Smooth muscle cell (in vitro differentiated cells): ENCODE results near the gene BACH1. TPM values are rescaled to one million over a fixed set of nuclear protein-coding genes. Genes with fewer than 3 reads are reported as not detected.

Source experiments
- DNase-seq: peaks from one replicate; lab custom pipeline; 2025; ENCODE audit not compliant: unreplicated experiment; lab: John Stamatoyannopoulos, UW
- H2AFZ ChIP-seq: fragments of 200-600 bp; sonication (generic); 2 replicates; pipeline ENCODE4 v1.6.0; 2016; ENCODE audit warnings: antibody characterized with exemption, low read depth, mild to moderate bottlenecking
- H3F3A ChIP-seq: fragments of 200-600 bp; sonication (generic); 2 replicates; pipeline ENCODE4 v1.6.0; 2017; ENCODE audit warnings: antibody characterized with exemption, low read depth
- H3K27ac ChIP-seq: fragments of 200-600 bp; sonication (generic); 2 replicates; pipeline ENCODE4 v1.5.1; 2016; ENCODE audit warnings: low read depth, mild to moderate bottlenecking
- H3K27me3 ChIP-seq: fragments of 200-600 bp; sonication (generic); 2 replicates; pipeline ENCODE4 v1.6.1; 2016; ENCODE audit warnings: low read depth, mild to moderate bottlenecking
- H3K36me3 ChIP-seq: fragments of 200-600 bp; sonication (generic); 2 replicates; pipeline ENCODE4 v1.5.1; 2016; ENCODE audit warnings: low read depth
- H3K4me1 ChIP-seq: fragments of 200-600 bp; sonication (generic); 2 replicates; pipeline ENCODE4 v1.5.1; 2016; ENCODE audit warnings: low read depth
- H3K4me2 ChIP-seq: fragments of 200-600 bp; sonication (generic); 2 replicates; pipeline ENCODE4 v1.6.0; 2016; ENCODE audit warnings: mild to moderate bottlenecking
- H3K4me3 ChIP-seq: fragments of 200-600 bp; sonication (generic); 2 replicates; pipeline ENCODE4 v1.5.1; 2016; ENCODE audit warnings: mild to moderate bottlenecking
- H3K79me2 ChIP-seq: fragments of 200-600 bp; sonication (generic); 2 replicates; pipeline ENCODE4 v1.6.0; 2016; ENCODE audit warnings: low read depth, mild to moderate bottlenecking
- H3K9ac ChIP-seq: fragments of 200-600 bp; sonication (generic); 2 replicates; pipeline ENCODE4 v1.6.0; 2016; ENCODE audit warnings: low read depth
- H3K9me3 ChIP-seq: fragments of 200-600 bp; sonication (generic); replicated peaks from 2 replicates; pipeline ENCODE4 v1.5.1; 2016; ENCODE audit warnings: low read depth
- H4K20me1 ChIP-seq: fragments of 200-600 bp; sonication (generic); 2 replicates; pipeline ENCODE4 v1.6.0; 2016; ENCODE audit warnings: low read depth
- WGBS: methylation state at CpG from one replicate; pipeline ENCODE4 v1.1.7; 2016; ENCODE audit warnings: low lambda C conversion rate; 5-methylcytosine and 5-hydroxymethylcytosine counted together
- polyA plus RNA-seq: library from polyadenylated mRNA; unstranded; fragments of >200 nt; fragmentation: Nextera tagmentation; extraction: Ambion mirVana; gene quantifications from 2 replicates; pipeline ENCODE4 v1.2.1, GENCODE V29; 2016
- total RNA-seq: library from RNA; depleted of rRNA; stranded (reverse); fragments of >200 nt; gene quantifications from 2 replicates; pipeline ENCODE4 v1.2.3, GENCODE V29; 2014
- TF ChIP-seq, protein P1 (sequence below): fragments of 200-600 bp; sonication (generic); IDR thresholded peaks from 2 replicates; pipeline ENCODE4 v1.5.1; 2017; ENCODE audit warnings: borderline replicate concordance, mild to moderate bottlenecking, antibody characterized with exemption; ENCODE audit not compliant: insufficient read depth, poor library complexity, severe bottlenecking

Gene BACH1
- total and polyA plus RNA-seq, 2 experiments from 2014 or later, result 29.5 to 103 TPM

DNA sequence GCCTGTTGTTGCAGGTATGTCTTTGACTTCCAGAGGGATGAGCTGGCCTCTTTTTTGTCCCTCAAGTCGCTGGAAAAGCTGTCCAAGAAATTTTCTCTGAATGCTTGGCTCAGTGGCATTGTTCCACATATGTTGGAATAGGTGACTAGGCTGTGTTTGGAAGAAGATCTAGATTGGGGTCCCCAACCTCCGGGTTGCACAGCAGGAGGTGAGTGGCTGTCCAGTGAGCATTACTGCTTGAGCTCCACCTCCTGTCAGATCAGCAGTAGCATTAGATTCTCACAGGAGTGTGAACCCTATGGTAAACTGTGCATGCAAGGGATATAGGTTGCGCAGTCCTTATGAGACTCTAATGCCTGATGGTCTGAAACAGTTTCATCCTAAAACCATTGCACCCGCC lies 18.1 kb downstream of the BACH1 start:
- Histone ChIP-seq H3K4me1 (peaks cover 3% of the 10 kb centered on the region), H3K9me3 (no peaks in the 10 kb centered on the region), H3K27ac (no peak overlapping the region), H3F3A (peaks cover 3% of the 10 kb centered on the region), H3K36me3 (no peaks in the 10 kb centered on the region), H3K4me2 (no peak overlapping the region), H3K27me3 (no peaks in the 10 kb centered on the region), H3K79me2 (peaks cover 100% of the 10 kb centered on the region), H2AFZ (no peak overlapping the region), H3K9ac (no peak overlapping the region), H4K20me1 (peaks cover 100% of the 10 kb centered on the region), H3K4me3 (no peak overlapping the region)
- TF ChIP-seq, protein P1, sequence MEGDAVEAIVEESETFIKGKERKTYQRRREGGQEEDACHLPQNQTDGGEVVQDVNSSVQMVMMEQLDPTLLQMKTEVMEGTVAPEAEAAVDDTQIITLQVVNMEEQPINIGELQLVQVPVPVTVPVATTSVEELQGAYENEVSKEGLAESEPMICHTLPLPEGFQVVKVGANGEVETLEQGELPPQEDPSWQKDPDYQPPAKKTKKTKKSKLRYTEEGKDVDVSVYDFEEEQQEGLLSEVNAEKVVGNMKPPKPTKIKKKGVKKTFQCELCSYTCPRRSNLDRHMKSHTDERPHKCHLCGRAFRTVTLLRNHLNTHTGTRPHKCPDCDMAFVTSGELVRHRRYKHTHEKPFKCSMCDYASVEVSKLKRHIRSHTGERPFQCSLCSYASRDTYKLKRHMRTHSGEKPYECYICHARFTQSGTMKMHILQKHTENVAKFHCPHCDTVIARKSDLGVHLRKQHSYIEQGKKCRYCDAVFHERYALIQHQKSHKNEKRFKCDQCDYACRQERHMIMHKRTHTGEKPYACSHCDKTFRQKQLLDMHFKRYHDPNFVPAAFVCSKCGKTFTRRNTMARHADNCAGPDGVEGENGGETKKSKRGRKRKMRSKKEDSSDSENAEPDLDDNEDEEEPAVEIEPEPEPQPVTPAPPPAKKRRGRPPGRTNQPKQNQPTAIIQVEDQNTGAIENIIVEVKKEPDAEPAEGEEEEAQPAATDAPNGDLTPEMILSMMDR, result no peak
- WGBS, result 97% methylated on average over 4 of the region's 4 CpGs
- no peak for DNase-seq

DNA sequence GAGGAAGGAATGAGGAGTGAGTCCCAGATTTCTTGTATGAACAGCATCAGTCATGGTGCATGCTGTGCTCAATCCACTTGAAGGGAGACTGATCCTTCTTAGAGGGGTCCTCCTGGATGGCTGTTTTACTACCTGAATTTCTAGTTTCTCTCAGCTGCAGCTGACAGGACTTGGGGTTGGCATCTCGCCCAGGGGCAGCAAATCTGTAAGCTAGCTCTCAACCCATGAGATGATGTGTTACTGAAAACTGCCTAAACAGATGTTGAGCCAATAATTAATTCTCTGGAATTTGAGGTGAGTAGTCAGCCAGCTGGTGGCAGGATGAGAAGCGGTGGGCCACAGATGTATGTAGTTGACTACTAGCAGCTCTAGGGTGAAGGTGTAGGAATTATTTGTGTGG lies 19.6 kb downstream of the BACH1 start:
- no peak for DNase-seq
- Histone ChIP-seq H3K36me3 (no peaks in the 10 kb centered on the region), H3K4me1 (peaks cover 3% of the 10 kb centered on the region), H3K4me3 (no peak overlapping the region), H3K79me2 (peaks cover 99% of the 10 kb centered on the region), H3K27me3 (no peaks in the 10 kb centered on the region), H3F3A (peaks cover 3% of the 10 kb centered on the region), H2AFZ (no peak overlapping the region), H3K9me3 (no peaks in the 10 kb centered on the region), H4K20me1 (peaks cover 100% of the 10 kb centered on the region), H3K9ac (no peak overlapping the region), H3K4me2 (no peak overlapping the region), H3K27ac (no peak overlapping the region)
- TF ChIP-seq, protein P1, result no peak
- 100% methylated on average over 2 of the region's 2 CpGs for WGBS

DNA sequence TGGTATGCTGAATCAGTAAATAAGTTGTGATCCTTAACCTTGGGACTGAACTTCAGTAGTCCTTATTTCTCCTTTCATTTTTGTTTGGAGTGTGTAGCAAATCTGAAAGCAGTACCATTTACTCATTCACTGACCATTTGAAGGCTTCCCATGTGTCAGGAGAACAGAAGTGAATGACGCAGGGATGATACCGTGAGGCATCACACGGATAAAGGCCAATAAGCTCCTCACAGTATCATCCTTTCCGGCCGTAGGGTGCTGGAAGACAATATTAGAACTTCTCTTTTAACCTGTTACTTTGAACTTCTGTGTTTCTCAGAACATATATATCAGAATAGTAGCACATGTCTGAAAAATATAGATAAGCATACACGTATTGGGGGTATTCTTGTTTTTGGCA lies 21.3 kb downstream of the BACH1 start:
- H3K4me3 ChIP-seq, result no peak overlapping the region
- TF ChIP-seq, protein P1, result no peak
- no peak overlapping the region for H3K9ac ChIP-seq
- no peaks in the 10 kb centered on the region for H3K27me3 ChIP-seq
- H4K20me1 ChIP-seq, result peaks cover 100% of the 10 kb centered on the region
- no peaks in the 10 kb centered on the region for H3K4me1 ChIP-seq
- no peak overlapping the region for H3K27ac ChIP-seq
- H3K36me3 ChIP-seq, result no peaks in the 10 kb centered on the region
- peaks cover 3% of the 10 kb centered on the region for H3F3A ChIP-seq
- H3K9me3 ChIP-seq, result no peaks in the 10 kb centered on the region
- DNase-seq, result no peak
- peaks cover 98% of the 10 kb centered on the region for H3K79me2 ChIP-seq
- no peak overlapping the region for H2AFZ ChIP-seq
- 98% methylated on average over 6 of the region's 6 CpGs for WGBS
- H3K4me2 ChIP-seq, result no peak overlapping the region

DNA sequence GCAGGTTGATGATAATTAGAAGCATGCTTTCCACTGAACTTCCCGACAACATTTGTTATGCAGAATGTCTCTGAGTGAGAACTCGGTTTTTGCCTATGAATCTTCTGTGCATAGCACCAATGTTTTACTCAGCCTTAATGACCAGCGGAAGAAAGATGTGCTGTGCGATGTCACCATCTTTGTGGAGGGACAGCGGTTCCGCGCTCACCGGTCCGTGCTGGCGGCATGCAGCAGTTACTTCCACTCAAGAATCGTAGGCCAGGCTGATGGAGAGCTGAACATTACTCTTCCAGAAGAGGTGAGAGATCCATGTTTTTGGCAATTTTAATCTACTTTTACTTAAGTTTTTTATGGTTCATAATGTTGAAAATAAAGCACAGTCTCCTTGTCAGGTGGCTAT lies 22.5 kb downstream of the BACH1 start:
- Histone ChIP-seq H3F3A (peaks cover 3% of the 10 kb centered on the region), H3K4me2 (no peak overlapping the region), H3K9me3 (no peaks in the 10 kb centered on the region), H3K79me2 (peaks cover 98% of the 10 kb centered on the region), H3K27ac (no peak overlapping the region), H2AFZ (no peak overlapping the region), H4K20me1 (peaks cover 100% of the 10 kb centered on the region), H3K36me3 (peaks cover 3% of the 10 kb centered on the region), H3K9ac (no peak overlapping the region), H3K4me1 (no peaks in the 10 kb centered on the region), H3K4me3 (no peak overlapping the region), H3K27me3 (no peaks in the 10 kb centered on the region)
- TF ChIP-seq, protein P1, result no peak
- no peak for DNase-seq
- 98% methylated on average over 11 of the region's 11 CpGs for WGBS
